Measurements from ENCODE around the gene AKAP8. TPM values are rescaled to one million over a fixed set of nuclear protein-coding genes. Genes with fewer than 3 reads are reported as not detected.
"Not testable (repeated sequence)": the region's sequence is repeated elsewhere in the genome, so short reads cannot be mapped to it uniquely, and the experiment has no call there.

AKAP8 gene
- polyA plus RNA-seq, 1 donor (not counting 4 experiments of a cell fraction or from before 2014, with no cell fraction given) = 18.1 TPM

DNA sequence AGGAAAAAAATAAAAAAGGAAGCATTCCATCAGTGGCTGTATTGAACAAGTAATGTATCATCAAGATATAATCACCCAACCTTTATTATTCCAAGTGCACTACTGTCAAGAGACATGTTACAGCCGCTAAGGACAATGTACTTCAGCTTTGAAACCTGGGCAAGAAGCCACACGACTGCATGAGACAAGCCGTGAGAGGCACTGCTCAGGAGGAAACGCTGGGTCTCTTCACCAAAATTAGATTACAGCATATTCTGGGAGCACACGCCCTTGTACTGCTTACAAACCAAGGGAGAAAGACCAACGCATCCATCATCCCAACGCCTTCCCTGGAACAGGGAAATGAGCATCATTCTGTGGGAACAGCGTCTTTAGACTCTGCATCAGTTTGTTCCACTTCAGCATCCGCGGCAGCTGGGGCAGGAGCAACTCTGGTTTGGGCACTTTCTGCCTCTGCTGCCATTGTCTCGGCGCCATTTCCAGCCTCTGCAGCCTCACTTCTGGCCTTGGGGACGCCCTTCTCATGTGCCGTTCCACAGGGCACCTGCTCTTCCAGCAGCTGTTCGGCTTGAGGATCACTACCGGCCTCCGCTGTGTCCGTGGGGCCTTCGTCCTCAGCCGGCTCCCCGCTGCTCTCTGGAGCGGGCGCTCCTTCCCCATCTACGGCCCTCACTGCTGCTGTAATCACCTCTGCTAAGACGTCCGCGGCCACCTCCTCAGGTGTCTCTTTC is 24.9 kb downstream of the AKAP8 start:
- dilution Hi-C loops (cut with MboI; ENCODE audit: extremely low pct_ligation_motif_present, low sequenced_read_pairs) = no loop called here
- Histone ChIP-seq H3K9me3 (ENCODE audit: control insufficient read depth, low read depth, low read length) (no peaks in the 10 kb centered on the region), H3K27me3 (ENCODE audit: control insufficient read depth, extremely low read depth, insufficient read depth, low read length) (no peaks in the 10 kb centered on the region), H3K9ac (ENCODE audit: control insufficient read depth, extremely low read depth, insufficient read depth, low read length) (no peak overlapping the region), H3K79me2 (ENCODE audit: control insufficient read depth, insufficient read depth, low read length) (no peaks in the 10 kb centered on the region), H3K4me3 (ENCODE audit: control insufficient read depth in 2 of 3, extremely low read depth in 1 of 3, insufficient read depth in 2 of 3, low read depth in 1 of 3, low read length in 3 of 3) (no peak overlapping the region), H3K27ac (ENCODE audit: control insufficient read depth, insufficient read depth, low read length) (no peak overlapping the region), H2AFZ (ENCODE audit: control insufficient read depth, low read length) (no peak overlapping the region), H3K4me1 (ENCODE audit: control insufficient read depth, extremely low read depth, insufficient read depth, low read length) (no peaks in the 10 kb centered on the region), H3K9me1 (ENCODE audit: control insufficient read depth, extremely low read depth, insufficient read depth, low read length) (no peaks in the 10 kb centered on the region), H4K20me1 (ENCODE audit: control insufficient read depth, extremely low read depth, insufficient read depth, low read length) (no peaks in the 10 kb centered on the region), H3K36me3 (ENCODE audit: control insufficient read depth in 2 of 2, extremely low read depth in 1 of 2, insufficient read depth in 2 of 2, low read length in 2 of 2) (peaks cover 27 to 31% of the 10 kb centered on the region in 2 experiments), H3K4me2 (ENCODE audit: control insufficient read depth, extremely low read depth, insufficient read depth, low read depth, low read length) (no peak overlapping the region)
- FAIRE-seq (no peak), DNase-seq (ENCODE audit: low read depth, low spot score) (no peak)
- TF ChIP-seq, protein P1, sequence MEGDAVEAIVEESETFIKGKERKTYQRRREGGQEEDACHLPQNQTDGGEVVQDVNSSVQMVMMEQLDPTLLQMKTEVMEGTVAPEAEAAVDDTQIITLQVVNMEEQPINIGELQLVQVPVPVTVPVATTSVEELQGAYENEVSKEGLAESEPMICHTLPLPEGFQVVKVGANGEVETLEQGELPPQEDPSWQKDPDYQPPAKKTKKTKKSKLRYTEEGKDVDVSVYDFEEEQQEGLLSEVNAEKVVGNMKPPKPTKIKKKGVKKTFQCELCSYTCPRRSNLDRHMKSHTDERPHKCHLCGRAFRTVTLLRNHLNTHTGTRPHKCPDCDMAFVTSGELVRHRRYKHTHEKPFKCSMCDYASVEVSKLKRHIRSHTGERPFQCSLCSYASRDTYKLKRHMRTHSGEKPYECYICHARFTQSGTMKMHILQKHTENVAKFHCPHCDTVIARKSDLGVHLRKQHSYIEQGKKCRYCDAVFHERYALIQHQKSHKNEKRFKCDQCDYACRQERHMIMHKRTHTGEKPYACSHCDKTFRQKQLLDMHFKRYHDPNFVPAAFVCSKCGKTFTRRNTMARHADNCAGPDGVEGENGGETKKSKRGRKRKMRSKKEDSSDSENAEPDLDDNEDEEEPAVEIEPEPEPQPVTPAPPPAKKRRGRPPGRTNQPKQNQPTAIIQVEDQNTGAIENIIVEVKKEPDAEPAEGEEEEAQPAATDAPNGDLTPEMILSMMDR (optimal IDR thresholded peaks at IDR 0.05 in 1 of 3, IDR thresholded peaks at IDR 0.05 in 1 of 3, conservative IDR thresholded peaks at IDR 0.05 in 1 of 3; ENCODE audit: extremely low read depth in 1 of 3, insufficient read depth in 2 of 3, low read length in 3 of 3) = no peak
- no peak for TF ChIP-seq EZH2 (IDR thresholded peaks at IDR 0.05; ENCODE audit: low read length)

GRCh38 chr19:15353908-15354307 is 25.7 kb downstream of the AKAP8 start:
- Histone ChIP-seq H3K9me3 (ENCODE audit: control insufficient read depth, low read depth, low read length) (no peaks in the 10 kb centered on the region), H3K27me3 (ENCODE audit: control insufficient read depth, extremely low read depth, insufficient read depth, low read length) (no peaks in the 10 kb centered on the region), H3K4me3 (ENCODE audit: control insufficient read depth in 2 of 3, extremely low read depth in 1 of 3, insufficient read depth in 2 of 3, low read depth in 1 of 3, low read length in 3 of 3) (no peak overlapping the region), H3K9me1 (ENCODE audit: control insufficient read depth, extremely low read depth, insufficient read depth, low read length) (no peaks in the 10 kb centered on the region), H3K4me1 (ENCODE audit: control insufficient read depth, extremely low read depth, insufficient read depth, low read length) (no peaks in the 10 kb centered on the region), H3K4me2 (ENCODE audit: control insufficient read depth, extremely low read depth, insufficient read depth, low read depth, low read length) (no peak overlapping the region), H3K27ac (ENCODE audit: control insufficient read depth, insufficient read depth, low read length) (no peak overlapping the region), H4K20me1 (ENCODE audit: control insufficient read depth, extremely low read depth, insufficient read depth, low read length) (no peaks in the 10 kb centered on the region), H2AFZ (ENCODE audit: control insufficient read depth, low read length) (no peak overlapping the region), H3K36me3 (ENCODE audit: control insufficient read depth in 2 of 2, extremely low read depth in 1 of 2, insufficient read depth in 2 of 2, low read length in 2 of 2) (peaks cover 20 to 31% of the 10 kb centered on the region in 2 experiments), H3K79me2 (ENCODE audit: control insufficient read depth, insufficient read depth, low read length) (no peaks in the 10 kb centered on the region), H3K9ac (ENCODE audit: control insufficient read depth, extremely low read depth, insufficient read depth, low read length) (no peak overlapping the region)
- DNase-seq (ENCODE audit: low read depth, low spot score) (no peak), FAIRE-seq (no peak)
- dilution Hi-C loops (cut with MboI; ENCODE audit: extremely low pct_ligation_motif_present, low sequenced_read_pairs) = no loop called here
- no peak for TF ChIP-seq EZH2 (IDR thresholded peaks at IDR 0.05; ENCODE audit: low read length)
- TF ChIP-seq, protein P1 (optimal IDR thresholded peaks at IDR 0.05 in 1 of 3, IDR thresholded peaks at IDR 0.05 in 1 of 3, conservative IDR thresholded peaks at IDR 0.05 in 1 of 3; ENCODE audit: extremely low read depth in 1 of 3, insufficient read depth in 2 of 3, low read length in 3 of 3) = no peak

DNA sequence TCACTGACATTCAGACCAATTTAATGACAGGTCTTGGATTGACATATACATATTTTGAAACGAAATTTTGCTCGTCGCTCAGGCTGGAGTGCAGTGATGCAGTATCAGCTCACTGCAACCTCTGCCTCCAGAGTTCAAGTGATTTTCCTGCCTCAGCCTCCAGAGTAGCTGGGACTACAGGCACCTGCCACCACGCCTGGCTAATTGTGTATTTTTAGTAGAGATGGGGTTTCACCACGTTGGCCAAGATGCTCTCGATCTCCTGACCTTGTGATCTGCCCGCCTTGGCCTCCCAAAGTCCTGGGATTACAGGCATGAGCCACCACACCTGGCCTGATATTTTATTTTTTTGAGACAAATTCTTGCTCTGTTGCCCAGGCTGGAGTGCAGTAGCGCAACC is 27.1 kb downstream of the AKAP8 start:
- H3K27ac ChIP-seq (ENCODE audit: control insufficient read depth, insufficient read depth, low read length); H3K4me1 ChIP-seq (ENCODE audit: control insufficient read depth, extremely low read depth, insufficient read depth, low read length); H3K27me3 ChIP-seq (ENCODE audit: control insufficient read depth, extremely low read depth, insufficient read depth, low read length); H3K9me1 ChIP-seq (ENCODE audit: control insufficient read depth, extremely low read depth, insufficient read depth, low read length); H3K9ac ChIP-seq (ENCODE audit: control insufficient read depth, extremely low read depth, insufficient read depth, low read length); DNase-seq (ENCODE audit: low read depth, low spot score); H3K9me3 ChIP-seq (ENCODE audit: control insufficient read depth, low read depth, low read length); H3K79me2 ChIP-seq (ENCODE audit: control insufficient read depth, insufficient read depth, low read length); dilution Hi-C loops (cut with MboI; ENCODE audit: extremely low pct_ligation_motif_present, low sequenced_read_pairs); H3K4me3 ChIP-seq (ENCODE audit: control insufficient read depth in 2 of 3, extremely low read depth in 1 of 3, insufficient read depth in 2 of 3, low read depth in 1 of 3, low read length in 3 of 3); H3K4me2 ChIP-seq (ENCODE audit: control insufficient read depth, extremely low read depth, insufficient read depth, low read depth, low read length); FAIRE-seq; H4K20me1 ChIP-seq (ENCODE audit: control insufficient read depth, extremely low read depth, insufficient read depth, low read length); H2AFZ ChIP-seq (ENCODE audit: control insufficient read depth, low read length): not testable (repeated sequence)
- H3K36me3 ChIP-seq (ENCODE audit: control insufficient read depth in 2 of 2, extremely low read depth in 1 of 2, insufficient read depth in 2 of 2, low read length in 2 of 2) = peaks cover 11 to 21% of the 10 kb centered on the region in 2 experiments

- H3K9me3 ChIP-seq (ENCODE audit: control insufficient read depth, low read depth, low read length); FAIRE-seq; H3K27ac ChIP-seq (ENCODE audit: control insufficient read depth, insufficient read depth, low read length); H3K9ac ChIP-seq (ENCODE audit: control insufficient read depth, extremely low read depth, insufficient read depth, low read length); H2AFZ ChIP-seq (ENCODE audit: control insufficient read depth, low read length); H3K4me1 ChIP-seq (ENCODE audit: control insufficient read depth, extremely low read depth, insufficient read depth, low read length); H3K4me3 ChIP-seq (ENCODE audit: control insufficient read depth in 2 of 3, extremely low read depth in 1 of 3, insufficient read depth in 2 of 3, low read depth in 1 of 3, low read length in 3 of 3); H4K20me1 ChIP-seq (ENCODE audit: control insufficient read depth, extremely low read depth, insufficient read depth, low read length); DNase-seq (ENCODE audit: low read depth, low spot score); H3K9me1 ChIP-seq (ENCODE audit: control insufficient read depth, extremely low read depth, insufficient read depth, low read length); H3K79me2 ChIP-seq (ENCODE audit: control insufficient read depth, insufficient read depth, low read length); dilution Hi-C loops (cut with MboI; ENCODE audit: extremely low pct_ligation_motif_present, low sequenced_read_pairs); H3K27me3 ChIP-seq (ENCODE audit: control insufficient read depth, extremely low read depth, insufficient read depth, low read length); H3K4me2 ChIP-seq (ENCODE audit: control insufficient read depth, extremely low read depth, insufficient read depth, low read depth, low read length); H3K36me3 ChIP-seq (ENCODE audit: control insufficient read depth in 2 of 2, extremely low read depth in 1 of 2, insufficient read depth in 2 of 2, low read length in 2 of 2): not testable (repeated sequence)
Observed at GRCh38 chr19:15341328-15341727, 38.3 kb downstream of the AKAP8 start.

All from keratinocyte (primary cell).